D721Med (cell line): ENCODE data around the gene SRRD.
"Not testable (repeated sequence)": the region's sequence is repeated elsewhere in the genome, so short reads cannot be mapped to it uniquely, and the experiment has no call there.

Experiments
- DNase-seq: peaks from one replicate; pipeline ENCODE4 v3.0.0; 2011; ENCODE audit warnings: low spot score; ENCODE audit not compliant: insufficient read length
- FAIRE-seq: peaks from 2 replicates; lab custom pipeline; 2011; peaks lifted over from hg19 to GRCh38; lab: Jason Lieb, UNC
- CTCF ChIP-seq: IDR thresholded peaks from 2 replicates; pipeline ENCODE4 v1.5.1; 2012; ENCODE audit warnings: mild to moderate bottlenecking, control low read depth; ENCODE audit not compliant: insufficient read depth; ENCODE audit errors: missing control alignments

The SRRD gene

GRCh38 chr22:26483439-26484359 is at the start of gene SRRD, which contains the start of gene HPS4:
TSS of gene SRRD (plus strand) at chr22:26483877. CDS start at chr22:26483891, 14 bp downstream.
TSS of gene HPS4 (minus strand) at chr22:26483783. CDS start at chr22:26481762, 2,021 bp downstream.
- no peak for TF ChIP-seq CTCF
- peak; percentile 47 for DNase-seq
- no peak for FAIRE-seq

- TF ChIP-seq CTCF: no peak
- DNase-seq (no peak), FAIRE-seq (no peak)
Observed at GRCh38 chr22:26435327-26436093, 48.2 kb upstream of the SRRD start.

GRCh38 chr22:26436903-26437515 is 46.7 kb upstream of the SRRD start:
- TF ChIP-seq CTCF: no peak
- FAIRE-seq (no peak), DNase-seq (no peak)

GRCh38 chr22:26437694-26438392 is 45.8 kb upstream of the SRRD start:
- TF ChIP-seq CTCF: no peak
- FAIRE-seq (no peak), DNase-seq (no peak)

- peak; percentile 81 for FAIRE-seq
Observed at GRCh38 chr22:26438776-26439175, 44.9 kb upstream of the SRRD start.

GRCh38 chr22:26439559-26439958 is 44.1 kb upstream of the SRRD start:
- no peak for FAIRE-seq
- no peak for DNase-seq
- no peak for TF ChIP-seq CTCF

More at GRCh38 chr22:26438776-26439175, 44.9 kb upstream of the SRRD start:
- not testable (repeated sequence) for DNase-seq
